Measurements from ENCODE around the gene CAP2. TPM values are rescaled to one million over a fixed set of nuclear protein-coding genes. Genes with fewer than 3 reads are reported as not detected.

The CAP2 gene
- total RNA-seq, 2 donors from 2014 or later = 2.3 to 5.7 TPM

GRCh38 chr6:17457956-17458355, 64.6 kb downstream of the CAP2 start:
- WGBS, 2 donors = 90 to 91% methylated on average over 3 of the region's 3 CpGs
- no peak for DNase-seq
- TF ChIP-seq CTCF (IDR thresholded peaks at IDR 0.05) = no peak
- TF ChIP-seq POLR2A (IDR thresholded peaks at IDR 0.05) = no peak

GRCh38 chr6:17458966-17459365, 65.6 kb downstream of the CAP2 start:
- Histone ChIP-seq H3K27me3 (no peaks in the 10 kb centered on the region), H3K27ac (no peak overlapping the region), H3K4me1 (no peaks in the 10 kb centered on the region), H3K4me3 (no peak overlapping the region), H3K9me3 (no peaks in the 10 kb centered on the region), H3K36me3 (replicated peaks in 1 of 2; ENCODE audit: insufficient read depth in 1 of 2, low read depth in 2 of 2) (no peaks in the 10 kb centered on the region)
- WGBS, 2 donors = 81 to 82% methylated on average over 4 of the region's 4 CpGs
- DNase-seq = no peak
- intact Hi-C loops (cut with DNase I) = no loop called here
- ATAC-seq = no peak
- TF ChIP-seq POLR2A (IDR thresholded peaks at IDR 0.05) = no peak
- no peak for TF ChIP-seq CTCF (IDR thresholded peaks at IDR 0.05)

More at GRCh38 chr6:17457956-17458355, 64.6 kb downstream of the CAP2 start:
- ATAC-seq = no peak
- intact Hi-C loops (cut with DNase I) = no loop called here
- no peaks in the 10 kb centered on the region for H3K9me3 ChIP-seq
- H3K4me1 ChIP-seq = no peaks in the 10 kb centered on the region
- H3K27ac ChIP-seq = no peak overlapping the region
- no peak overlapping the region for H3K4me3 ChIP-seq
- H3K36me3 ChIP-seq (replicated peaks in 1 of 2; ENCODE audit: insufficient read depth in 1 of 2, low read depth in 2 of 2) = no peaks in the 10 kb centered on the region
- no peaks in the 10 kb centered on the region for H3K27me3 ChIP-seq

- Histone ChIP-seq H3K4me3 (no peak overlapping the region), H3K9me3 (no peaks in the 10 kb centered on the region), H3K36me3 (replicated peaks in 1 of 2; ENCODE audit: insufficient read depth in 1 of 2, low read depth in 2 of 2) (no peaks in the 10 kb centered on the region), H3K27me3 (no peaks in the 10 kb centered on the region), H3K27ac (no peak overlapping the region), H3K4me1 (no peaks in the 10 kb centered on the region)
- DNase-seq = no peak
- TF ChIP-seq CTCF (IDR thresholded peaks at IDR 0.05) = no peak
- TF ChIP-seq POLR2A (IDR thresholded peaks at IDR 0.05) = no peak
- 92 to 93% methylated on average over 5 of the region's 5 CpGs for WGBS, 2 donors
- intact Hi-C loops (cut with DNase I) = no loop called here
- ATAC-seq = no peak
Measured at GRCh38 chr6:17460862-17461261, 67.5 kb downstream of the CAP2 start.

GRCh38 chr6:17466147-17466546, 72.8 kb downstream of the CAP2 start:
- no peak overlapping the region for H3K4me3 ChIP-seq
- H3K36me3 ChIP-seq (replicated peaks in 1 of 2; ENCODE audit: insufficient read depth in 1 of 2, low read depth in 2 of 2) = no peaks in the 10 kb centered on the region
- H3K9me3 ChIP-seq = no peaks in the 10 kb centered on the region
- WGBS, 2 donors = 87 to 91% methylated on average over 5 of the region's 5 CpGs
- no peak overlapping the region for H3K27ac ChIP-seq
- TF ChIP-seq CTCF (IDR thresholded peaks at IDR 0.05) (no peak), POLR2A (IDR thresholded peaks at IDR 0.05) (no peak)
- DNase-seq (no peak), ATAC-seq (no peak)
- intact Hi-C loops (cut with DNase I) = no loop called here
- H3K27me3 ChIP-seq = no peaks in the 10 kb centered on the region
- H3K4me1 ChIP-seq = no peaks in the 10 kb centered on the region

GRCh38 chr6:17466707-17467106, 73.3 kb downstream of the CAP2 start:
- DNase-seq (no peak), ATAC-seq (no peak)
- Histone ChIP-seq H3K9me3 (no peaks in the 10 kb centered on the region), H3K27me3 (no peaks in the 10 kb centered on the region), H3K4me3 (no peak overlapping the region), H3K27ac (no peak overlapping the region), H3K4me1 (no peaks in the 10 kb centered on the region), H3K36me3 (replicated peaks in 1 of 2; ENCODE audit: insufficient read depth in 1 of 2, low read depth in 2 of 2) (no peaks in the 10 kb centered on the region)
- TF ChIP-seq POLR2A (IDR thresholded peaks at IDR 0.05) (no peak), CTCF (IDR thresholded peaks at IDR 0.05) (no peak)
- 89 to 96% methylated on average over 3 of the region's 3 CpGs for whole genome bisulfite sequencing, 2 donors
- intact Hi-C loops (cut with DNase I) = no loop called here

Data from body of pancreas (tissue), 4 donors.